T-cell (primary cell): ENCODE measurements around the gene TAF4. TPM values are rescaled to one million over a fixed set of nuclear protein-coding genes. Genes with fewer than 3 reads are reported as not detected.

Experiments
- ATAC-seq, 4 experiments: fragments of 200-7000 bp in 3 of 4; fragments of 150-1000 bp in 1 of 4; cut with Tn5 transposase; replicated peaks in 1 of 4; 1 replicate in 3 of 4; 2 replicates in 1 of 4; pipeline ENCODE4 v1.10.0; 2021; ENCODE audit warnings: moderate library complexity in 3 of 4, mild to moderate bottlenecking in 2 of 4, moderate number of reproducible peaks in 1 of 4
- CTCF ChIA-PET, 2 donors: fragments of 300-600 bp; sonication (Branson Sonifier 250); formaldehyde crosslinking; loops; one replicate each; lab custom pipeline; 2022; ENCODE audit warnings: antibody characterized with exemption in 2 of 2; lab: Charles Lee
- POLR2A ChIA-PET, 2 donors: fragments of 300-600 bp; sonication (Branson Sonifier 250); formaldehyde crosslinking; loops; one replicate each; lab custom pipeline; 2022; ENCODE audit warnings: antibody characterized with exemption in 2 of 2; lab: Charles Lee
- DNase-seq, 35 experiments: peaks; one replicate each; pipeline versions ENCODE4 v3.0.0 to v3.0.0-alpha.2; 2013 to 2023
- H3K27ac ChIP-seq: one replicate; pipeline ENCODE4 v1.5.1; 2013; ENCODE audit warnings: low read length
- H3K27me3 ChIP-seq, 2 experiments: replicated peaks in 1 of 2; 1 replicate in 1 of 2; 2 replicates in 1 of 2; pipeline versions ENCODE4 v1.6.1 to v1.7.0; 2013; ENCODE audit warnings: low read length in 1 of 2, mixed read lengths in 1 of 2; ENCODE audit not compliant: control insufficient read depth in 2 of 2, insufficient read depth in 2 of 2; ENCODE audit errors: extremely low read depth in 1 of 2
- H3K36me3 ChIP-seq, 2 donors: 1 replicate in 1 of 2; 2 replicates in 1 of 2; pipeline versions ENCODE4 v1.6.1 to v1.7.0; 2013; ENCODE audit warnings: low read length in 1 of 2; ENCODE audit not compliant: control insufficient read depth in 2 of 2, insufficient read depth in 1 of 2; ENCODE audit errors: extremely low read depth in 1 of 2
- H3K4me1 ChIP-seq, 2 experiments: 1 replicate in 1 of 2; 2 replicates in 1 of 2; pipeline versions ENCODE4 v1.6.1 to v1.7.0; 2013; ENCODE audit warnings: low read length in 2 of 2, mixed read lengths in 1 of 2; ENCODE audit not compliant: insufficient read depth in 2 of 2, control insufficient read depth in 1 of 2; ENCODE audit errors: extremely low read depth in 1 of 2
- H3K4me3 ChIP-seq, 2 donors: 1 replicate in 1 of 2; 2 replicates in 1 of 2; pipeline versions ENCODE4 v1.5.1 to v1.7.0; 2013; ENCODE audit warnings: mild to moderate bottlenecking in 2 of 2, low read length in 1 of 2, moderate library complexity in 1 of 2; ENCODE audit not compliant: control insufficient read depth in 1 of 2; ENCODE audit errors: extremely low read depth in 1 of 2
- H3K9me3 ChIP-seq: 2 replicates; pipeline ENCODE4 v1.7.0; 2013
- H3K27ac Mint-ChIP-seq, 2 donors: one replicate each; pipeline ENCODE4 v1.8.0; 2020 to 2021; ENCODE audit warnings: mild to moderate bottlenecking in 2 of 2, mixed read lengths in 2 of 2
- H3K27me3 Mint-ChIP-seq, 2 donors: one replicate each; pipeline ENCODE4 v1.8.0; 2021 to 2022; ENCODE audit warnings: mixed read lengths in 2 of 2
- H3K36me3 Mint-ChIP-seq: one replicate; pipeline ENCODE4 v1.8.0; 2021; ENCODE audit warnings: mixed read lengths
- H3K4me1 Mint-ChIP-seq, 3 donors: one replicate each; pipeline ENCODE4 v1.8.0; 2020 to 2022; ENCODE audit warnings: mixed read lengths in 3 of 3, mild to moderate bottlenecking in 1 of 3
- H3K4me3 Mint-ChIP-seq, 3 donors: one replicate each; pipeline ENCODE4 v1.8.0; 2020 to 2022; ENCODE audit warnings: mild to moderate bottlenecking in 3 of 3, mixed read lengths in 3 of 3, moderate library complexity in 3 of 3
- H3K9me3 Mint-ChIP-seq, 3 donors: one replicate each; pipeline ENCODE4 v1.8.0; 2020 to 2022; ENCODE audit warnings: mixed read lengths in 3 of 3
- WGBS: methylation state at CpG from one replicate; pipeline ENCODE4 v1.1.5; 2013; ENCODE audit warnings: missing lambda C conversion rate; ENCODE audit not compliant: insufficient coverage; 5-methylcytosine and 5-hydroxymethylcytosine counted together
- total RNA-seq, 35 experiments: library from RNA in 6 of 35; stranded (reverse) in 6 of 35; fragments of 120-200 nt in 1 of 35; gene quantifications; one replicate each; pipeline versions ENCODE4 v1.2.1 to v1.2.4 and lab custom pipeline; 2013 to 2026

TAF4 gene
- total RNA-seq, 5 donors from 2014 or later (not counting 1 experiment from before 2014, with no cell fraction given) = 21.7 to 39.5 (median 35.2) TPM

GRCh38 chr20:61940976-61941720, 124.5 kb downstream of the TAF4 start:
- no peak overlapping the region for H3K4me3 Mint-ChIP-seq
- ChIA-PET CTCF (no interaction called here), POLR2A (no interaction called here)
- no peak overlapping the region for H3K4me3 ChIP-seq
- no peaks in the 10 kb centered on the region for H3K4me1 Mint-ChIP-seq
- no peak overlapping the region for H3K27ac ChIP-seq
- no peaks in the 10 kb centered on the region for H3K9me3 ChIP-seq
- H3K27ac Mint-ChIP-seq = no peak overlapping the region
- H3K36me3 Mint-ChIP-seq = no peaks in the 10 kb centered on the region
- no peaks in the 10 kb centered on the region for H3K36me3 ChIP-seq
- H3K27me3 Mint-ChIP-seq = peaks cover 0 to 4% of the 10 kb centered on the region in 2 donors
- peaks cover 0 to 9% of the 10 kb centered on the region in 2 experiments for H3K27me3 ChIP-seq
- no peaks in the 10 kb centered on the region for H3K9me3 Mint-ChIP-seq
- 78% methylated on average over 14 of the region's 16 CpGs for WGBS
- H3K4me1 ChIP-seq = no peaks in the 10 kb centered on the region
- ATAC-seq (no peak), DNase-seq (peak in 1 of 35 experiments; percentile 17)

DNA sequence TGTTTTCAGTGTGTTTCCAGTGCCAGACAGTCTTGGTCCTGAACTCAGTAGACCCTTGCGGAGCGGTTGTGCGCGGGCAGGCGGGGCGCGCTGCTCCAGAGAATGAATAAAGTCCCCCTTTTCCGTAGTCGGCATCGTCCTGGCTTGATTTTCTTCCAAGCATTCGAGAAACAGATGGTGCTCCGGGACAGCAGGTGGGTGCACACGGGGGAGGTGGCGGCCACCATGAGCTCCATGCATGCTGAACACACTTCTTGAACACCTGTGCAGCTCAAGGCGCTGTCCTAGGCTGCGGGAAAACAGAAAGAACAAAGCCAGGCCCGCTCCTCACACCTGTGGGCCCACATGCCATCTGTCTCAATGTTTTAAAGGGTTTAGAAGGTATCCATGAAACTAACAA, 125.2 kb downstream of the TAF4 start:
- ATAC-seq = no peak

GRCh38 chr20:61939691-61940360, 125.9 kb downstream of the TAF4 start:
- Mint-ChIP-seq H3K36me3 (no peaks in the 10 kb centered on the region), H3K4me1 (peaks cover 0 to 3% (median 0%) of the 10 kb centered on the region in 3 donors), H3K27ac (no peak overlapping the region), H3K27me3 (peaks cover 2 to 6% of the 10 kb centered on the region in 2 donors), H3K4me3 (no peak overlapping the region), H3K9me3 (no peaks in the 10 kb centered on the region)
- H3K36me3 ChIP-seq = no peaks in the 10 kb centered on the region
- H3K9me3 ChIP-seq = no peaks in the 10 kb centered on the region
- ChIA-PET POLR2A (no interaction called here), CTCF (no interaction called here)
- H3K27me3 ChIP-seq = peaks cover 0 to 9% of the 10 kb centered on the region in 2 experiments
- no peak overlapping the region for H3K27ac ChIP-seq
- no peaks in the 10 kb centered on the region for H3K4me1 ChIP-seq
- H3K4me3 ChIP-seq = no peak overlapping the region
- DNase-seq (peak in 1 of 35 experiments; percentile 13), ATAC-seq (no peak)
- WGBS = 73% methylated on average over 10 of the region's 13 CpGs

More for the DNA sequence above, 125.2 kb downstream of the TAF4 start:
- no peak overlapping the region for H3K27ac ChIP-seq
- 91% methylated on average over 16 of the region's 17 CpGs for WGBS
- Mint-ChIP-seq H3K27me3 (peaks cover 0 to 4% of the 10 kb centered on the region in 2 donors), H3K4me1 (no peaks in the 10 kb centered on the region), H3K4me3 (no peak overlapping the region), H3K9me3 (no peaks in the 10 kb centered on the region), H3K36me3 (no peaks in the 10 kb centered on the region), H3K27ac (no peak overlapping the region)
- no peaks in the 10 kb centered on the region for H3K36me3 ChIP-seq
- DNase-seq = peak in 1 of 35 experiments; percentile 2
- H3K9me3 ChIP-seq = no peaks in the 10 kb centered on the region
- ChIA-PET CTCF (no interaction called here), POLR2A (no interaction called here)
- H3K4me1 ChIP-seq = no peaks in the 10 kb centered on the region
- no peak overlapping the region for H3K4me3 ChIP-seq
- peaks cover 0 to 9% of the 10 kb centered on the region in 2 experiments for H3K27me3 ChIP-seq

DNA sequence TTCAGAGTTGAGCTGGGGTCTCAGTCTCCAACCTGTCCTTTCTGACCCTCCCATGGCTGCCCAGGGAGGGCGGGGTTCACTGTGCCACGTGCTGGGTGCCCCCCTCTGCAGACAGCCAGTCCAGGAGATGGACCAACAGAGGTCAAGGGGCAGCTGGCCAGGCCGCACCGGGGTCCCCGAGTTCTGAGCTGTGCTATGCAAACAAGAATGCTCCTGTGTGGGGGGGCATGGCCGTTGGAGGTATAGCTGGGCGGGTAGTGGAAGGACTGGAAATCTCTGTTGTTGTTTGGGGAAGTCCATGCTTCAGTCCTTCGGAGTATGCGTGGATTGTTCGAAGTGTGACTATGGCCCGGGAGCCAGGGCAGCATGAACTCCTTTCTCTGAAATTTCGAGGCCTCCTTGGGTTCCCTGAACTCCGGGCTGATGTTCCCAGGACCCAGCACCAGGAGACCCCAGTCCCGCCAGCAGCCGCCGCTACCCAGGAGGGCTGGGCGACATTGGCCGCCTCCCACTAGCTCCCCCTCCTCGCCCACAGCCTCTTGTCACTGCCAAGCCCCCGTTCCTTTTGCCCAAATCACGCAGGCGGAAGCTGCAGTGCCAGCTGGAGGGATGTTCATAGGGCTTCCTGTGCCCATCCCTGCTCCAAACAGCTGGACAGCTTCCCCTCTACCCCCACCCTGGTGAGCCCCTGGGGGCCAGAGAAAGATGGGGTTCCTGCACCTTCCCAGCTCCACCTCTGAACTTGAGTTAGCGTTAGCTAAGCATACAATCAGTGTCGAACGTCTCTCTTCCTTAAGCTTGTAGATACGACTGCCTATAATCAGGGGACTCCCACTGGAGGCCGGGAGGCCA, 126.6 kb downstream of the TAF4 start:
- H3K27ac ChIP-seq = no peak overlapping the region
- no peaks in the 10 kb centered on the region for H3K36me3 Mint-ChIP-seq
- H3K27ac Mint-ChIP-seq = no peak overlapping the region
- peaks cover 0 to 9% of the 10 kb centered on the region in 2 experiments for H3K27me3 ChIP-seq
- DNase-seq (no peak), ATAC-seq (no peak)
- POLR2A ChIA-PET = no interaction called here
- 83% methylated on average over 19 of the region's 27 CpGs for WGBS
- no peaks in the 10 kb centered on the region for H3K9me3 Mint-ChIP-seq
- no peaks in the 10 kb centered on the region for H3K36me3 ChIP-seq
- no peak overlapping the region for H3K4me3 ChIP-seq
- CTCF ChIA-PET = no interaction called here
- H3K4me3 Mint-ChIP-seq = no peak overlapping the region
- H3K4me1 ChIP-seq = no peaks in the 10 kb centered on the region
- no peaks in the 10 kb centered on the region for H3K9me3 ChIP-seq
- H3K4me1 Mint-ChIP-seq = peaks cover 0 to 5% (median 0%) of the 10 kb centered on the region in 3 donors
- H3K27me3 Mint-ChIP-seq = peaks cover 3 to 8% of the 10 kb centered on the region in 2 donors

GRCh38 chr20:61937963-61938838, 127.5 kb downstream of the TAF4 start:
- Mint-ChIP-seq H3K27ac (no peak overlapping the region), H3K4me3 (no peak overlapping the region), H3K27me3 (peaks cover 3 to 8% of the 10 kb centered on the region in 2 donors), H3K36me3 (no peaks in the 10 kb centered on the region), H3K4me1 (peaks cover 0 to 5% (median 0%) of the 10 kb centered on the region in 3 donors), H3K9me3 (no peaks in the 10 kb centered on the region)
- WGBS = 73% methylated on average over 30 of the region's 31 CpGs
- H3K9me3 ChIP-seq = no peaks in the 10 kb centered on the region
- no peaks in the 10 kb centered on the region for H3K4me1 ChIP-seq
- POLR2A ChIA-PET = no interaction called here
- no peaks in the 10 kb centered on the region for H3K36me3 ChIP-seq
- H3K4me3 ChIP-seq = no peak overlapping the region
- no peak for ATAC-seq
- CTCF ChIA-PET = no interaction called here
- H3K27ac ChIP-seq = no peak overlapping the region
- H3K27me3 ChIP-seq = peaks cover 0 to 9% of the 10 kb centered on the region in 2 experiments
- DNase-seq = no peak
